Fibroblast of lung (primary cell): Measurements from ENCODE around the gene CFAP57.

Source experiments
- CTCF ChIP-seq, 2 donors: IDR thresholded peaks in 1 of 2; conservative IDR thresholded peaks in 1 of 2; 1 replicate in 1 of 2; 2 replicates in 1 of 2; pipeline ENCODE4 v1.5.1; 2011 to 2012; ENCODE audit warnings: low read length in 2 of 2, control low read depth in 1 of 2, inconsistent platforms in 1 of 2, low read depth in 1 of 2, mild to moderate bottlenecking in 1 of 2
- EZH2 ChIP-seq: IDR thresholded peaks from 2 replicates; pipeline ENCODE4 v1.5.1; 2012; ENCODE audit warnings: low read length, control low read depth, mild to moderate bottlenecking; ENCODE audit errors: missing control alignments

GRCh38 chr1:43197343-43198127 lies 25.4 kb downstream of the CFAP57 start:
- TF ChIP-seq CTCF (conservative IDR thresholded peaks at IDR 0.05 in 1 of 2, IDR thresholded peaks at IDR 0.05 in 1 of 2; ENCODE audit: low read depth in 1 of 2, low read length in 2 of 2) (no peak), EZH2 (no peak)
